Kidney (tissue), 14 donors: Measurements from ENCODE around the gene KANSL3. TPM values are rescaled to one million over a fixed set of nuclear protein-coding genes. Genes with fewer than 3 reads are reported as not detected.
"Not testable (repeated sequence)": the region's sequence is repeated elsewhere in the genome, so short reads cannot be mapped to it uniquely, and the experiment has no call there.

Source experiments
- DNase-seq, 5 donors: peaks; one replicate each; pipeline ENCODE4 v3.0.0-alpha.2; 2013 to 2020
- FAIRE-seq: peaks from 2 replicates; lab custom pipeline; 2012; peaks lifted over from hg19 to GRCh38; lab: Jason Lieb, UNC
- H3K27ac ChIP-seq, 2 donors: one replicate each; pipeline ENCODE4 v1.7.0; 2013; ENCODE audit warnings: low read depth in 2 of 2, low read length in 2 of 2, inconsistent platforms in 1 of 2
- H3K27me3 ChIP-seq: one replicate; pipeline ENCODE4 v1.7.1; 2013; ENCODE audit warnings: low read length, inconsistent platforms; ENCODE audit not compliant: control insufficient read depth, insufficient read depth
- H3K36me3 ChIP-seq, 3 donors: one replicate each; pipeline versions ENCODE4 v1.7.0 to v1.7.1; 2013; ENCODE audit warnings: low read length in 3 of 3, control low read depth in 1 of 3, inconsistent platforms in 1 of 3; ENCODE audit not compliant: insufficient read depth in 3 of 3, control insufficient read depth in 2 of 3
- H3K4me1 ChIP-seq, 3 donors: one replicate each; pipeline versions ENCODE4 v1.7.0 to v1.7.1; 2013; ENCODE audit warnings: low read length in 3 of 3, inconsistent platforms in 1 of 3, low read depth in 1 of 3; ENCODE audit not compliant: control insufficient read depth in 2 of 3, insufficient read depth in 2 of 3
- H3K4me3 ChIP-seq, 3 donors: one replicate each; pipeline versions ENCODE4 v1.7.0 to v1.8.1; 2013; ENCODE audit warnings: low read length in 3 of 3, control low read depth in 1 of 3, inconsistent platforms in 1 of 3
- H3K9ac ChIP-seq, 3 donors: one replicate each; pipeline versions ENCODE4 v1.7.0 to v1.7.1; 2013; ENCODE audit warnings: low read length in 3 of 3, control low read depth in 1 of 3, inconsistent platforms in 1 of 3
- H3K9me3 ChIP-seq, 3 donors: one replicate each; pipeline versions ENCODE4 v1.7.0 to v1.7.1; 2013; ENCODE audit warnings: low read length in 3 of 3, control low read depth in 1 of 3, inconsistent platforms in 1 of 3; ENCODE audit not compliant: control insufficient read depth in 2 of 3, insufficient read depth in 1 of 3
- intact Hi-C: fragments of 100-400 bp; cut with DNase I; formaldehyde crosslinking; loops from one replicate; pipeline ENCODE4 v1.11.1; 2022
- polyA plus RNA-seq: library from polyadenylated mRNA; stranded (reverse); fragments of 350-450 nt; fragmentation: Illumina TruSeq; extraction: RNeasy Lipid Tissue Mini Kit (QIAGEN cat#74804); gene quantifications from one replicate; pipeline ENCODE4 v1.2.3, GENCODE V29; 2014; ENCODE audit warnings: low read depth, low replicate concordance; ENCODE audit not compliant: insufficient read depth
- total RNA-seq: library from RNA; stranded (reverse); fragmentation: NEBNext Ultra II Directional; extraction: Animal tissue kit (Norgen Biotek cat#: 25700); gene quantifications from one replicate; pipeline ENCODE4 v1.2.1, GENCODE V29; 2021
- TF ChIP-seq, protein P1 (sequence below): IDR thresholded peaks from 3 replicates; pipeline ENCODE4 v1.5.1; 2012; ENCODE audit warnings: mild to moderate bottlenecking, moderate library complexity, borderline replicate concordance; ENCODE audit not compliant: insufficient read depth; ENCODE audit errors: extremely low read depth
- donor health status: control.
- donor health status: control.
- donor health status: control.
- donor health status: control.
- donor health status: control.
- donor health status: DM: yes; HTN: yes; CAD: no.
- donor health status: Normal renal cell carcinoma (clear cell type).

Gene KANSL3
- total and polyA plus RNA-seq, 2 donors from 2014 or later = 17.5 to 48.8 TPM

DNA sequence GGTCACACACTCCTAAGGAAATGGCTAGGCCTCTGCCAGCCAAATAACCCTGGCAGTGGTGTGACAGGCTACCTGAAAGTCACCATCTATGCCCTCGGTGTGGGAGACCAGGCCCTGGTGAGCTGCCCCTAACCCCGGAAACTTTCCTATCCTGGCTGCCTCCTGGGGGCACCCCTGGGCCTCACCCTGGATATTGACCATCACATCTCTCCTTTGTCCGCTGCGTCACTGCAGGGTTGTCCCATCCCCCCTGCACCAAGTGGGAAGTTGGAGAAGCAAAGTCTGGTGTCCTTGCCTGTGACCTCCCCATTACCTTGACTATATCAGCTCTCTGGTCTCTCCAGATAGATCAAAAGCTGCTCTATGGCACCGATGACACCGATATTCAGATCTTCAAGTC, 23.2 kb upstream of the KANSL3 start:
- peaks cover 0 to 4% (median 0%) of the 10 kb centered on the region in 3 donors for H3K9me3 ChIP-seq
- no peaks in the 10 kb centered on the region for H3K4me1 ChIP-seq
- H3K27ac ChIP-seq = no peak overlapping the region
- DNase-seq = no peak
- intact Hi-C loops = no loop called here
- H3K4me3 ChIP-seq = no peak overlapping the region
- H3K27me3 ChIP-seq = no peaks in the 10 kb centered on the region
- no peak overlapping the region for H3K9ac ChIP-seq
- no peak for FAIRE-seq
- TF ChIP-seq, protein P1, sequence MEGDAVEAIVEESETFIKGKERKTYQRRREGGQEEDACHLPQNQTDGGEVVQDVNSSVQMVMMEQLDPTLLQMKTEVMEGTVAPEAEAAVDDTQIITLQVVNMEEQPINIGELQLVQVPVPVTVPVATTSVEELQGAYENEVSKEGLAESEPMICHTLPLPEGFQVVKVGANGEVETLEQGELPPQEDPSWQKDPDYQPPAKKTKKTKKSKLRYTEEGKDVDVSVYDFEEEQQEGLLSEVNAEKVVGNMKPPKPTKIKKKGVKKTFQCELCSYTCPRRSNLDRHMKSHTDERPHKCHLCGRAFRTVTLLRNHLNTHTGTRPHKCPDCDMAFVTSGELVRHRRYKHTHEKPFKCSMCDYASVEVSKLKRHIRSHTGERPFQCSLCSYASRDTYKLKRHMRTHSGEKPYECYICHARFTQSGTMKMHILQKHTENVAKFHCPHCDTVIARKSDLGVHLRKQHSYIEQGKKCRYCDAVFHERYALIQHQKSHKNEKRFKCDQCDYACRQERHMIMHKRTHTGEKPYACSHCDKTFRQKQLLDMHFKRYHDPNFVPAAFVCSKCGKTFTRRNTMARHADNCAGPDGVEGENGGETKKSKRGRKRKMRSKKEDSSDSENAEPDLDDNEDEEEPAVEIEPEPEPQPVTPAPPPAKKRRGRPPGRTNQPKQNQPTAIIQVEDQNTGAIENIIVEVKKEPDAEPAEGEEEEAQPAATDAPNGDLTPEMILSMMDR = no peak
- H3K36me3 ChIP-seq = no peaks in the 10 kb centered on the region

DNA sequence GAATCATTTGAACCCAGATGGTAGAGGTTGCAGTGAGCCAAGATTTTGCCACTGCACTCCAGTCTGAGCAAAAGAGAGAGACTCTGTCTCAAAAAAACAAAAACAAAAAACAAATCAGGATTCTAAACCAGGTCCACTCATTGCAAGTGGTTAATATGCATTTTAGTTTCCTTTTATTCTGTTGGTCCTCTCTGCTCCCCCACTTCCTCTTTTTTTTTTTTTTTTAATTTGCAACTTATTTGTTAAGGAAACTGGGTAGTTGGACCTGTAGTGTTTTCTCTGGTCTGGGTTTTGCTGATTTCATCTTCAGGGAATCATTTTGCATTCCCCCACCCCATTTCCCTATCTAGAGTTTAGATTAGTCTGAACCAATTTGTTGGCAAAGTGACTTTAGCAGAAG, 18.4 kb upstream of the KANSL3 start:
- Histone ChIP-seq H3K9me3 (no peaks in the 10 kb centered on the region), H3K36me3 (no peaks in the 10 kb centered on the region), H3K4me3 (no peak overlapping the region), H3K4me1 (no peaks in the 10 kb centered on the region), H3K9ac (no peak overlapping the region), H3K27ac (no peak overlapping the region), H3K27me3 (no peaks in the 10 kb centered on the region)
- intact Hi-C loops = no loop called here
- TF ChIP-seq, protein P1 = no peak
- DNase-seq (no peak), FAIRE-seq (no peak)

DNA sequence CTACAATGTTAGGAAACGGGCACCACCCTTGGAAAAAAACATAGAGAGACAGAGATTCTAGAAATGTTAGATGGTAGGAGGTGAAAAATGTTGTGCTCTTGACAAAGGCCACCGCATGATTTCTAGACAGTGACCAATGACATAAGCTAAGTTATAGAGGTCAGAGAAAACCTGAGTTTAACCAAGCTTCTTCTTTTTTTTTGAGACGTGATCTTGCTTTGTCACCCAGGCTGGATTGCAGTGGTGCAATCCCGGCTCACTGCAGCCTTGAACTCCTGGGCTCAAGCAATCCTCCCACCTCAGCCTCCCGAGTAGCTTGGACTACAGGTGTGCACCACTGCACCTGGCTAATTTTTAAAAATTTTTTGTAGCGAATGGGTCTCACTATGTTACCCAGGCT, 17.4 kb upstream of the KANSL3 start:
- Histone ChIP-seq H3K36me3 (no peaks in the 10 kb centered on the region), H3K9ac (no peak overlapping the region), H3K27ac (no peak overlapping the region), H3K9me3 (no peaks in the 10 kb centered on the region), H3K4me3 (no peak overlapping the region), H3K4me1 (no peaks in the 10 kb centered on the region), H3K27me3 (no peaks in the 10 kb centered on the region)
- intact Hi-C loops = no loop called here
- FAIRE-seq (no peak), DNase-seq (no peak)
- TF ChIP-seq, protein P1 = no peak

DNA sequence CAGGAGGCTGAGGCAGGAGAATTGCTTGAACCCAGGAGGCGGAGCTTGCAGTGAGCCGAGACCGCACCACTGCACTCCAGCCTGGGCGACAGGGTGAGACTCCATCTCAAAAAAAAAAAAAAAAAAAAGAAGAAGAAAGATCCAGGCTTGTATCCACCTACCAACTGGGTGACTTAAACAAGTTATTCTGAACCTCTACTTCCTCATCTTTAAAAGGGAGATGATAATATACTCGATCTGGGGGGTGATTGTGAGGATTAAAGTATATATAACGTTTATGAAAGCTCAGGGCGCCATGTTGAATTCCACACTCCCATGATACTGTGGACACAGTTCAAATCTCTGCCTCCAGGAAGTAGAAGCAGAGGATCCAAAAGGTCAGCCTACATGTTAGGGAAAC, 16.7 kb upstream of the KANSL3 start:
- H3K9me3 ChIP-seq, H3K36me3 ChIP-seq, H3K4me1 ChIP-seq, H3K27ac ChIP-seq, H3K4me3 ChIP-seq, H3K27me3 ChIP-seq, intact Hi-C loops, H3K9ac ChIP-seq, FAIRE-seq, DNase-seq: not testable (repeated sequence)
